HCT116 (cell line): ENCODE data around the gene PXK. TPM values are rescaled to one million over a fixed set of nuclear protein-coding genes. Genes with fewer than 3 reads are reported as not detected.

ENCODE experiments used
- ATAC-seq: fragments of 200-7000 bp; cut with Tn5 transposase; 2 replicates; pipeline ENCODE4 v1.9.1; 2020; ENCODE audit warnings: mild to moderate bottlenecking, moderate library complexity
- BruUV-seq: library from RNA; stranded (reverse); fragments of 400-500 nt; replicated peaks from 2 replicates; lab custom pipeline; 2021; lab: Mats Ljungman, UMichigan
- CTCF ChIA-PET: fragments of 300-600 bp; sonication (Branson Sonifier 250); formaldehyde crosslinking; loops from one replicate; lab custom pipeline; 2021; ENCODE audit warnings: antibody characterized with exemption; lab: Charles Lee
- POLR2A ChIA-PET: fragments of 300-600, 350-600 bp; sonication (Branson Sonifier 250); formaldehyde crosslinking; loops from one replicate; lab custom pipeline; 2021; ENCODE audit warnings: antibody characterized with exemption; lab: Charles Lee
- RAD21 ChIA-PET, 2 experiments: fragments of 300-600 bp; sonication (Branson Sonifier 250); formaldehyde crosslinking; loops; one replicate each; lab custom pipeline; 2023; ENCODE audit warnings: low total read pairs in 2 of 2; ENCODE audit not compliant: uncharacterized antibody in 2 of 2, unreplicated experiment in 2 of 2, low non-redundant PET in 1 of 2; lab: Charles Lee
- DNase-seq: peaks from one replicate; pipeline ENCODE4 v3.0.0-alpha.2; 2010; ENCODE audit warnings: low read depth, low spot score
- H2AFZ ChIP-seq: fragments of 200-600 bp; shearing (Covaris generic), sonication (generic); 2 replicates; pipeline ENCODE4 v1.6.1; 2017; ENCODE audit warnings: low read depth, mixed run types, mixed read lengths, antibody characterized with exemption, low read length; ENCODE audit not compliant: poor library complexity, severe bottlenecking
- H3K27ac ChIP-seq: 2 replicates; pipeline ENCODE4 v1.5.1; 2012; ENCODE audit warnings: low read depth, low read length
- H3K27me3 ChIP-seq: fragments of 200-600 bp; sonication (generic); 2 replicates; pipeline ENCODE4 v1.6.1; 2016; ENCODE audit warnings: mixed run types, low read length, mixed read lengths; ENCODE audit not compliant: insufficient read depth
- H3K36me3 ChIP-seq, 2 experiments: fragments of 200-500 bp in 1 of 2; fragments of 200-600 bp in 1 of 2; sonication (Bioruptor generic) in 1 of 2; sonication (generic) in 1 of 2; 2 replicates each; pipeline versions ENCODE4 v1.5.1 to v1.6.1; 2014 to 2016; ENCODE audit warnings: low read length in 2 of 2, inconsistent platforms in 1 of 2, mixed read lengths in 1 of 2, mixed run types in 1 of 2; ENCODE audit not compliant: insufficient read depth in 2 of 2, control insufficient read depth in 1 of 2
- H3K4me1 ChIP-seq, 2 experiments: fragments of 200-600 bp in 1 of 2; sonication (generic) in 1 of 2; 2 replicates each; pipeline versions ENCODE4 v1.5.1 to v1.6.1; 2012 to 2017; ENCODE audit warnings: low read length in 2 of 2, inconsistent platforms in 1 of 2, mild to moderate bottlenecking in 1 of 2, mixed read lengths in 1 of 2, mixed run types in 1 of 2, moderate library complexity in 1 of 2; ENCODE audit not compliant: insufficient read depth in 2 of 2, control insufficient read depth in 1 of 2
- H3K4me2 ChIP-seq: fragments of 200-600 bp; sonication (generic); 2 replicates; pipeline ENCODE4 v1.6.1; 2017; ENCODE audit warnings: mixed run types, low read length, mixed read lengths
- H3K4me3 ChIP-seq, 2 experiments: fragments of 200-600 bp in 1 of 2; sonication (generic) in 1 of 2; replicated peaks in 1 of 2; 2 replicates each; pipeline ENCODE4 v1.5.1; 2011 to 2016; ENCODE audit warnings: low read length in 2 of 2, control low read depth in 1 of 2, low read depth in 1 of 2, mild to moderate bottlenecking in 1 of 2, mixed read lengths in 1 of 2, mixed run types in 1 of 2
- H3K79me2 ChIP-seq: fragments of 200-600 bp; sonication (generic); 2 replicates; pipeline ENCODE4 v1.6.1; 2017; ENCODE audit warnings: mild to moderate bottlenecking, mixed run types, low read length, moderate library complexity, mixed read lengths; ENCODE audit not compliant: insufficient read depth
- H3K9ac ChIP-seq: fragments of 200-600 bp; sonication (generic); 2 replicates; pipeline ENCODE4 v1.6.1; 2016; ENCODE audit warnings: low read length, mixed read lengths
- H3K9me2 ChIP-seq: fragments of 200-600 bp; sonication (generic), shearing (Covaris generic); 2 replicates; pipeline ENCODE4 v1.6.1; 2017; ENCODE audit warnings: mixed run types, mild to moderate bottlenecking, moderate library complexity; ENCODE audit not compliant: insufficient read depth
- H3K9me3 ChIP-seq, 2 experiments: fragments of 200-500 bp in 1 of 2; fragments of 200-600 bp in 1 of 2; sonication (Bioruptor generic) in 1 of 2; sonication (generic) in 1 of 2; 2 replicates each; pipeline ENCODE4 v1.6.1; 2014 to 2017; ENCODE audit warnings: low read length in 2 of 2, mixed read lengths in 2 of 2, inconsistent platforms in 1 of 2, low read depth in 1 of 2, mild to moderate bottlenecking in 1 of 2, mixed run types in 1 of 2, moderate library complexity in 1 of 2; ENCODE audit not compliant: control insufficient read depth in 1 of 2, insufficient read depth in 1 of 2
- H4K20me1 ChIP-seq: fragments of 200-600 bp; sonication (generic), shearing (Covaris generic); 2 replicates; pipeline ENCODE4 v1.6.1; 2017; ENCODE audit warnings: mixed run types, mild to moderate bottlenecking, moderate library complexity; ENCODE audit not compliant: insufficient read depth
- EGR1 ChIP-seq: IDR thresholded peaks from 2 replicates; pipeline ENCODE4 v1.6.1; 2012; ENCODE audit warnings: low read depth
- JUND ChIP-seq: IDR thresholded peaks from 2 replicates; pipeline ENCODE4 v1.6.1; 2012
- POLR2AphosphoS5 ChIP-seq: IDR thresholded peaks from 2 replicates; pipeline ENCODE4 v1.6.1; 2011; ENCODE audit warnings: mild to moderate bottlenecking, low read depth, low read length, moderate library complexity
- RAD21 ChIP-seq: IDR thresholded peaks from 2 replicates; pipeline ENCODE4 v1.6.1; 2012; ENCODE audit warnings: low read depth, mild to moderate bottlenecking
- SP1 ChIP-seq: IDR thresholded peaks from 2 replicates; pipeline ENCODE4 v1.6.1; 2012; ENCODE audit warnings: low read depth
- YY1 ChIP-seq: IDR thresholded peaks from 2 replicates; pipeline ENCODE4 v1.6.1; 2011; ENCODE audit warnings: low read length, low read depth, moderate library complexity, mild to moderate bottlenecking; ENCODE audit not compliant: insufficient replicate concordance; ENCODE audit errors: extremely low read depth
- ZFX ChIP-seq: fragments of 450-650 bp; IDR thresholded peaks from 2 replicates; pipeline ENCODE4 v1.6.1; 2017
- intact Hi-C: fragments of 100-400 bp; cut with micrococcal nuclease; formaldehyde crosslinking; loops from 2 replicates; pipeline ENCODE4 v1.10.0; 2022
- total RNA-seq: library from RNA; stranded (reverse); gene quantifications from one replicate; pipeline ENCODE4 v1.2.1, GENCODE V29; 2021; ENCODE audit not compliant: unreplicated experiment
- TF ChIP-seq, protein P1 (sequence below), 3 experiments: fragments of 200-600 bp in 1 of 3; sonication (generic) in 1 of 3; IDR thresholded peaks in 2 of 3; conservative IDR thresholded peaks in 1 of 3; 2 replicates each; pipeline ENCODE4 v1.5.1; 2012 to 2017; ENCODE audit warnings: low read depth in 2 of 3, low read length in 2 of 3, antibody characterized with exemption in 1 of 3, borderline replicate concordance in 1 of 3, control low read depth in 1 of 3, mild to moderate bottlenecking in 1 of 3, mixed read lengths in 1 of 3, mixed run types in 1 of 3, moderate library complexity in 1 of 3; ENCODE audit not compliant: insufficient read depth in 1 of 3
- TF ChIP-seq, protein P2 (sequence below): IDR thresholded peaks from 2 replicates; pipeline ENCODE4 v1.6.1; 2012; ENCODE audit warnings: low read depth

PXK gene
- total RNA-seq, 1 experiment from 2014 or later, result 10.2 TPM

DNA sequence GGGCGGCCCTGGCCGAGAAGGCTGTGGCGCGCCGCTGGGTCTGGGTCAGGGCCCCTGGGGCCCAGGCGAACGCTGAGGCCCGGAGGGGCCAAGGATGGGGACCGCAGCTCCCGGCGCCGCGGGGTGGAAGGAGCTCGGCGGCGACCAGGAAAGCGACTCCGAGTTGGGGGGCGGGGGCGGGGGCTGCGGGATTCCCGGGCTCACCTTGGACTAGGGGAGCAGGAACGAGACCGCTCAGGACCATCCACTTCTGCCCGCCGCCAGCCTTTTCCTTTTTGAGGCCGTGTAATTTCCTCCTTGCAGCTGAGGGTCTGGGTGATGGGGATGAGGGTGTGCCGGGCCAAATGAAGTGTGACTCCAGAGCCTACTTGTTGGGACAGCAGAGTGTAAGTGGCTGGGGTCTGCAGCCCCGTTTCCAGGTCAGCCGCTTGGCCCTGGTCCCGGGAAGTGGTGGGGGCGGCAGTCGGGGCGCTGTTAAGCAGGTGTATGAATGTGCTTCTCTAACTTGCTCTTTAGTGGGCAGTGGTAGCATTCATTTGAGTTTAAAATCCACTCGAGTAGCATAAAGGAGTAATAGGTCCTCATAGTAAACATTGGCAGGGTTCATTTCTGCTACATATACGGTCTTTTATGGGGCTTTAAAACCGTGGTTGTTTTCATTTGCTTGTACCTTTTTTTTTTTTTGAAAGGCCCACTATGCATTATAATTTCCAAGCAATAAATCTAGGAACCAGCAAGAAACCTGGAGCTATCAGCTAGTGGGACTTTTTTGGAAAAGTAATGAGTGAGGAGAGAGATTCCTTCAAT lies 717 bp downstream of the PXK start:
- Histone ChIP-seq H3K4me2 (peak overlapping the region; percentile 95), H3K9me3 (no peaks in the 10 kb centered on the region), H3K9me2 (no peaks in the 10 kb centered on the region), H3K27ac (peak overlapping the region; percentile 33; the same call in 1 of the 2 replicates), H3K4me3 (peak overlapping the region; percentile 67 to 74), H3K27me3 (no peaks in the 10 kb centered on the region), H2AFZ (no peak overlapping the region), H3K9ac (peak overlapping the region; percentile 64), H4K20me1 (no peaks in the 10 kb centered on the region), H3K79me2 (no peaks in the 10 kb centered on the region), H3K4me1 (peaks cover 14 to 33% of the 10 kb centered on the region in 2 experiments; a peak in 3 of 4 replicates), H3K36me3 (no peaks in the 10 kb centered on the region)
- ChIA-PET RAD21 (no interaction called here), POLR2A (interaction anchor here (0.6 kb wide), 1 partner anchor 167 kb away, joined by 3 read pairs; no protein-coding TSS in a partner anchor), CTCF (interaction anchor here (1.0 to 2.0 kb wide), 4 partner anchors 25 to 158 kb away, joined by 3 to 6 read pairs (median 4); partner anchors contain the start of genes HTD2, KCTD6 and RPP14)
- ATAC-seq (peak; percentile 56), DNase-seq (no peak)
- intact Hi-C loops, result loop anchor here (1.0 to 2.0 kb wide), 2 partner anchors 81 to 159 kb away; partner anchors contain the start of gene KCTD6
- BruUV-seq, result TSS peak; percentile 64
- TF ChIP-seq, protein P1, sequence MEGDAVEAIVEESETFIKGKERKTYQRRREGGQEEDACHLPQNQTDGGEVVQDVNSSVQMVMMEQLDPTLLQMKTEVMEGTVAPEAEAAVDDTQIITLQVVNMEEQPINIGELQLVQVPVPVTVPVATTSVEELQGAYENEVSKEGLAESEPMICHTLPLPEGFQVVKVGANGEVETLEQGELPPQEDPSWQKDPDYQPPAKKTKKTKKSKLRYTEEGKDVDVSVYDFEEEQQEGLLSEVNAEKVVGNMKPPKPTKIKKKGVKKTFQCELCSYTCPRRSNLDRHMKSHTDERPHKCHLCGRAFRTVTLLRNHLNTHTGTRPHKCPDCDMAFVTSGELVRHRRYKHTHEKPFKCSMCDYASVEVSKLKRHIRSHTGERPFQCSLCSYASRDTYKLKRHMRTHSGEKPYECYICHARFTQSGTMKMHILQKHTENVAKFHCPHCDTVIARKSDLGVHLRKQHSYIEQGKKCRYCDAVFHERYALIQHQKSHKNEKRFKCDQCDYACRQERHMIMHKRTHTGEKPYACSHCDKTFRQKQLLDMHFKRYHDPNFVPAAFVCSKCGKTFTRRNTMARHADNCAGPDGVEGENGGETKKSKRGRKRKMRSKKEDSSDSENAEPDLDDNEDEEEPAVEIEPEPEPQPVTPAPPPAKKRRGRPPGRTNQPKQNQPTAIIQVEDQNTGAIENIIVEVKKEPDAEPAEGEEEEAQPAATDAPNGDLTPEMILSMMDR (IDR thresholded peaks at IDR 0.05 in 2 of 3, conservative IDR thresholded peaks at IDR 0.05 in 1 of 3; ENCODE audit: borderline replicate concordance in 1 of 3, insufficient read depth in 1 of 3, low read depth in 2 of 3, low read length in 2 of 3), result peak in 2 of 3 experiments; percentile 7 to 27; a peak in 1 of 6 replicates
- TF ChIP-seq JUND, result no peak
- peak; percentile 49 for TF ChIP-seq RAD21

DNA sequence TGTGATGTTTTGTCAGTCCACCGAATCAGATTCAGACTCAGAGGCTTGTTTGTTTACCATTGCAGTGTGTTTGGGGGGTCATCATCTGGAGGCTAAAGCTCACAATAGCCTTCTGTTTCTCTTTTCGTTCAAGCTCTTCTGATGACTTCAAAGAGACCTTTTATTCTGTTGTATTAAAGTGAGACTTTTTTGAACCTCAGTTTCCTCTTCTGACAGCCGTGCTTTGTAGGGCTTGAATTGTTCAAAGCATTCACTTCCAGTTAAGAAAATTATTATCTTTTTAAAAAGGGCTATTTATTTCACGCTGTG lies 1.3 kb downstream of the PXK start:
- Histone ChIP-seq H3K4me2 (peak overlapping the region; percentile 95), H3K9me3 (no peaks in the 10 kb centered on the region), H3K27ac (no peak overlapping the region), H3K4me1 (peaks cover 14 to 33% of the 10 kb centered on the region in 2 experiments; a peak in 3 of 4 replicates), H3K36me3 (no peaks in the 10 kb centered on the region), H3K9ac (no peak overlapping the region), H3K4me3 (peak overlapping the region; percentile 67 to 74), H2AFZ (no peak overlapping the region), H3K9me2 (no peaks in the 10 kb centered on the region), H3K27me3 (no peaks in the 10 kb centered on the region), H3K79me2 (no peaks in the 10 kb centered on the region), H4K20me1 (no peaks in the 10 kb centered on the region)
- DNase-seq (no peak), ATAC-seq (no peak)
- CTCF ChIA-PET, result interaction anchor here (1.0 to 2.0 kb wide), 3 partner anchors 26 to 158 kb away, joined by 3 to 6 read pairs (median 3); partner anchors contain the start of genes HTD2, KCTD6 and RPP14
- intact Hi-C loops, result no loop called here
- POLR2A ChIA-PET, result interaction anchor here (0.6 kb wide), 1 partner anchor 166 kb away, joined by 3 read pairs; no protein-coding TSS in a partner anchor
- BruUV-seq, result no TSS peak
- RAD21 ChIA-PET, result no interaction called here
- TF ChIP-seq YY1 (no peak), ZFX (no peak), EGR1 (no peak), SP1 (no peak), POLR2AphosphoS5 (no peak)
- TF ChIP-seq, protein P2, sequence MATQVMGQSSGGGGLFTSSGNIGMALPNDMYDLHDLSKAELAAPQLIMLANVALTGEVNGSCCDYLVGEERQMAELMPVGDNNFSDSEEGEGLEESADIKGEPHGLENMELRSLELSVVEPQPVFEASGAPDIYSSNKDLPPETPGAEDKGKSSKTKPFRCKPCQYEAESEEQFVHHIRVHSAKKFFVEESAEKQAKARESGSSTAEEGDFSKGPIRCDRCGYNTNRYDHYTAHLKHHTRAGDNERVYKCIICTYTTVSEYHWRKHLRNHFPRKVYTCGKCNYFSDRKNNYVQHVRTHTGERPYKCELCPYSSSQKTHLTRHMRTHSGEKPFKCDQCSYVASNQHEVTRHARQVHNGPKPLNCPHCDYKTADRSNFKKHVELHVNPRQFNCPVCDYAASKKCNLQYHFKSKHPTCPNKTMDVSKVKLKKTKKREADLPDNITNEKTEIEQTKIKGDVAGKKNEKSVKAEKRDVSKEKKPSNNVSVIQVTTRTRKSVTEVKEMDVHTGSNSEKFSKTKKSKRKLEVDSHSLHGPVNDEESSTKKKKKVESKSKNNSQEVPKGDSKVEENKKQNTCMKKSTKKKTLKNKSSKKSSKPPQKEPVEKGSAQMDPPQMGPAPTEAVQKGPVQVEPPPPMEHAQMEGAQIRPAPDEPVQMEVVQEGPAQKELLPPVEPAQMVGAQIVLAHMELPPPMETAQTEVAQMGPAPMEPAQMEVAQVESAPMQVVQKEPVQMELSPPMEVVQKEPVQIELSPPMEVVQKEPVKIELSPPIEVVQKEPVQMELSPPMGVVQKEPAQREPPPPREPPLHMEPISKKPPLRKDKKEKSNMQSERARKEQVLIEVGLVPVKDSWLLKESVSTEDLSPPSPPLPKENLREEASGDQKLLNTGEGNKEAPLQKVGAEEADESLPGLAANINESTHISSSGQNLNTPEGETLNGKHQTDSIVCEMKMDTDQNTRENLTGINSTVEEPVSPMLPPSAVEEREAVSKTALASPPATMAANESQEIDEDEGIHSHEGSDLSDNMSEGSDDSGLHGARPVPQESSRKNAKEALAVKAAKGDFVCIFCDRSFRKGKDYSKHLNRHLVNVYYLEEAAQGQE, result no peak
